T-helper 17 cell (primary cell): ENCODE data around the gene RIOX2. TPM values are rescaled to one million over a fixed set of nuclear protein-coding genes. Genes with fewer than 3 reads are reported as not detected.
A peak's percentile ranks its signal among the peaks of the same experiment; 100 is the strongest.

Source experiments
- ATAC-seq: fragments of 150-1000 bp; cut with Tn5 transposase; 2 replicates; pipeline ENCODE4 v1.10.0; 2021; ENCODE audit warnings: mild to moderate bottlenecking, moderate library complexity
- DNase-seq, 3 donors: peaks; one replicate each; pipeline versions ENCODE4 v3.0.0 to v3.0.0-alpha.2; 2020 to 2021
- H3K9me3 ChIP-seq: one replicate; pipeline ENCODE4 v1.7.0; 2013; ENCODE audit warnings: low read length, mild to moderate bottlenecking; ENCODE audit not compliant: control insufficient read depth, poor library complexity, severe bottlenecking
- H3K27ac Mint-ChIP-seq: one replicate; pipeline ENCODE4 v1.8.0; 2022; ENCODE audit warnings: mild to moderate bottlenecking, moderate library complexity, mixed read lengths
- H3K27me3 Mint-ChIP-seq: one replicate; pipeline ENCODE4 v1.8.0; 2022; ENCODE audit warnings: mixed read lengths
- H3K36me3 Mint-ChIP-seq: one replicate; pipeline ENCODE4 v1.8.0; 2022; ENCODE audit warnings: low read depth, mixed read lengths
- H3K4me1 Mint-ChIP-seq: one replicate; pipeline ENCODE4 v1.8.0; 2022; ENCODE audit warnings: mild to moderate bottlenecking, mixed read lengths
- H3K4me3 Mint-ChIP-seq: one replicate; pipeline ENCODE4 v1.8.0; 2022; ENCODE audit warnings: mild to moderate bottlenecking, moderate library complexity, mixed read lengths
- total RNA-seq, 4 donors: library from RNA in 2 of 4; stranded (reverse) in 2 of 4; gene quantifications; one replicate each; pipeline ENCODE4 v1.2.3 and lab custom pipeline; 2022 to 2026

Gene RIOX2
- total RNA-seq, 2 donors from 2014 or later: 21.1 to 22.7 TPM

- no peaks in the 10 kb centered on the region for H3K9me3 ChIP-seq
- H3K27ac Mint-ChIP-seq: no peak overlapping the region
- H3K4me3 Mint-ChIP-seq: no peak overlapping the region
- peaks cover 3% of the 10 kb centered on the region for H3K36me3 Mint-ChIP-seq
- peaks cover 7% of the 10 kb centered on the region for H3K4me1 Mint-ChIP-seq
- ATAC-seq (no peak), DNase-seq (no peak)
- no peaks in the 10 kb centered on the region for H3K27me3 Mint-ChIP-seq
Measured at GRCh38 chr3:98002717-98003116, 30.5 kb upstream of the RIOX2 start.

DNA sequence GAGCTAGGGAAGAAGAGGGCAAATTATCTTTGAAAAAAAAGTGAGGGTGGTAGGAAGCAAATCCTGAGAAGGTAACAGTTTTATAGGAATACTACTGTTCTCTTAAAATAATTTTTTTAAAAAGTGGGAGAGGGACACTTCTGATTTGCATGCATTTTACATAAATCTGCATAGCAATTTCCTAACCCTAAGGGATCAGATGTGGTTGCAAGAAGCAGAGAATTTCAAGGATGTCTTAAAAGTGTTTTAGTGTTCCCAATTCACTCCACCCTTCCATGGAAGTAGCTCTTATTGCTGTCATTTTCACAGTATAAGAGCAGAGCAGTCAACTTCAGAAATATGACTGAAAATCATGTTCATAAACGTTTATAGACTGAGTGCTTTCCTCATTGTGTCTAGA lies 27.8 kb upstream of the RIOX2 start:
- no peak for DNase-seq
- H3K4me1 Mint-ChIP-seq: peaks cover 7% of the 10 kb centered on the region
- no peak for ATAC-seq
- no peaks in the 10 kb centered on the region for H3K27me3 Mint-ChIP-seq
- H3K9me3 ChIP-seq: no peaks in the 10 kb centered on the region
- no peak overlapping the region for H3K4me3 Mint-ChIP-seq
- H3K27ac Mint-ChIP-seq: no peak overlapping the region
- peaks cover 3% of the 10 kb centered on the region for H3K36me3 Mint-ChIP-seq

- H3K27ac Mint-ChIP-seq: no peak overlapping the region
- H3K27me3 Mint-ChIP-seq: peaks cover 3% of the 10 kb centered on the region
- DNase-seq: no peak
- no peaks in the 10 kb centered on the region for H3K9me3 ChIP-seq
- ATAC-seq: no peak
- no peak overlapping the region for H3K4me3 Mint-ChIP-seq
- peaks cover 3% of the 10 kb centered on the region for H3K36me3 Mint-ChIP-seq
- peaks cover 7% of the 10 kb centered on the region for H3K4me1 Mint-ChIP-seq
Measured at GRCh38 chr3:97999103-97999502, 26.9 kb upstream of the RIOX2 start.

GRCh38 chr3:97996988-97997387 lies 24.8 kb upstream of the RIOX2 start:
- DNase-seq: no peak

DNA sequence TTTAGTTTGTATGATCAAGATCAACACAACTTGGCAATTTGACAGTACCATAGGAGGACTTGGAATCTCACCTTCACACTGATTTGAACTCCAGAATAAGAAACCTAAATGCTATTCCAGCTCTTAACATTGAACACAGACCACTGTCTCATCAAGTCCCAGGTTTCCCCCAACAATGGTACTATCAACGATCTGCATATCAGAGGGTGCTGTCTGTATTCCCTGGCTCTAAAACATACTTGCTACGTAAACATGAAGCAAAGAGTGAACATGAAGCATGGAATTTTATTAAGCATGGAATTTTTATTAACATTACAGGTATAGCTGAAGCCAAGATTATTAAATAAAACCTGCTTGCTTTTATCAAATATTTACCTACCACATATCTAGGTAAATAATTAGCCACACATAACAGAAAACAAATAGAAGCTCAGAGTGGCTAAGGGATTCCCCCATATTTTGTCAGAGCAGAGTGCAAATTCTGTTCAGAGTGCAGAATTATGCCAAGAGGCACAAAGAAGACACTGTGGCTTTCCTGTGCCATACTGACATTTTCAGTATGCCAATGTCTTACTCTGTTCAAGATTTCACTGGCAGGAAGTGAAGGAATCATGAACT lies 22.2 kb upstream of the RIOX2 start:
- no peaks in the 10 kb centered on the region for H3K9me3 ChIP-seq
- Mint-ChIP-seq H3K27me3 (peaks cover 19% of the 10 kb centered on the region), H3K27ac (no peak overlapping the region), H3K4me3 (no peak overlapping the region), H3K4me1 (peaks cover 12% of the 10 kb centered on the region), H3K36me3 (no peaks in the 10 kb centered on the region)
- DNase-seq (no peak), ATAC-seq (no peak)

More at GRCh38 chr3:97996988-97997387, 24.8 kb upstream of the RIOX2 start:
- ATAC-seq: no peak
- peaks cover 3% of the 10 kb centered on the region for H3K4me1 Mint-ChIP-seq
- H3K27ac Mint-ChIP-seq: no peak overlapping the region
- H3K27me3 Mint-ChIP-seq: peaks cover 19% of the 10 kb centered on the region
- no peaks in the 10 kb centered on the region for H3K9me3 ChIP-seq
- H3K36me3 Mint-ChIP-seq: no peaks in the 10 kb centered on the region
- H3K4me3 Mint-ChIP-seq: no peak overlapping the region

DNA sequence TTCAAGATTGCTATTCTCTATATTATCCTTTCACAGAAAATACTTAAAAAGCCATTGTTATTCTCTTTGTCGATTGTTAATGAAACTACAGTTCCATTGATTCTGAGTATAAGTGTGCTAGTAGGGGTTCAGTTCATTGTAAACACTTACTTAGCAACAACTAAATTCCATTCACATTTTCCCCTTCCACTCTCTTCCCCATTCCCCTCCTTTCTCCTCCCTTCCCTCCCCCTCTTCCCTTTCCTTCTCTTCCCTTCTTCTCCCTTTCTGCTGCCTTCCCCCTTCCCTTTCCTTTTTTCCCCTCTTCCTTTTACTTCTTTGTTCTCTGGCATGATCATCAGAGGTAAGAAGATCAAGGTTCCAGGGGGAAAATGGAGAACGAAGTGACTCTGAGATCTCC lies 21.3 kb upstream of the RIOX2 start:
- no peak for DNase-seq
- H3K9me3 ChIP-seq: no peaks in the 10 kb centered on the region
- peaks cover 12% of the 10 kb centered on the region for H3K4me1 Mint-ChIP-seq
- H3K27ac Mint-ChIP-seq: no peak overlapping the region
- no peaks in the 10 kb centered on the region for H3K36me3 Mint-ChIP-seq
- peaks cover 19% of the 10 kb centered on the region for H3K27me3 Mint-ChIP-seq
- no peak for ATAC-seq
- no peak overlapping the region for H3K4me3 Mint-ChIP-seq

GRCh38 chr3:97992547-97993173 lies 20.4 kb upstream of the RIOX2 start:
- no peaks in the 10 kb centered on the region for H3K36me3 Mint-ChIP-seq
- no peak for DNase-seq
- no peaks in the 10 kb centered on the region for H3K9me3 ChIP-seq
- peaks cover 19% of the 10 kb centered on the region for H3K27me3 Mint-ChIP-seq
- H3K27ac Mint-ChIP-seq: peak overlapping the region; percentile 37
- H3K4me1 Mint-ChIP-seq: peaks cover 12% of the 10 kb centered on the region
- ATAC-seq: no peak
- no peak overlapping the region for H3K4me3 Mint-ChIP-seq

- DNase-seq (no peak), ATAC-seq (peak; percentile 94)
- Mint-ChIP-seq H3K4me3 (peak overlapping the region; percentile 86), H3K27me3 (peaks cover 19% of the 10 kb centered on the region), H3K4me1 (peaks cover 12% of the 10 kb centered on the region), H3K36me3 (no peaks in the 10 kb centered on the region), H3K27ac (peak overlapping the region; percentile 84)
- H3K9me3 ChIP-seq: no peaks in the 10 kb centered on the region
Measured at GRCh38 chr3:97991293-97991682, 19.1 kb upstream of the RIOX2 start.

DNA sequence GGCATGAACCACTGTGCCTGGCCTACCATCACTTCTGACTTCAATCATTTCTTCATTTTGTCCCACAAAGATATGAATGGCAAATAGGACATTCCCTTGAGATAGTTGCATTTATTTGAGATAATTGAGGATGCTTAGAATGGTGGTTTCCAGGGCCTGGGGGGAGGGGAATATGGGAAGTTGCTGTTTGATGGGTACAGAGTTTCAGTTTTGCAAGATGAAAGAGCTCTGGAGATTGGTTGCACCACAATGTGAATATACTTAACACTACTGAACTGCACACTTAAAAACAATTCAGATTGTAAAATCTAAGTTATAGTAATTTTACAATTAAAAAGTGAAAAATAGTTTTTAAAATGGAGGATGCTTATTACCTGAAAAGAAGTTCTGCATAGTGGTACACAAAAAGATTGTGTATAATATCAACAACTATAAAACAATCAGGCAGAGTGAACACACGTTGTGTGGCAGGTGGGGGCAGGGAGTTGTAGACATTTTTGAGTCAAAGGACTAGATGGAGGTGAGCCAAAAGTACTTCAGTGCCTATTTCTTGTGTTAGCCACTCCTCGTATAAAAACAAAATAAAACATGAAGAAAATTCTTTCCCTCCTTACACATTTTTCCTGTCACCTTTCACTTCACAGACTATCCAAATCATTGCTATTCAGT lies 18.5 kb upstream of the RIOX2 start:
- H3K27ac Mint-ChIP-seq: peak overlapping the region; percentile 84
- ATAC-seq (peak; percentile 24), DNase-seq (no peak)
- H3K4me3 Mint-ChIP-seq: peak overlapping the region; percentile 86
- peaks cover 12% of the 10 kb centered on the region for H3K4me1 Mint-ChIP-seq
- no peaks in the 10 kb centered on the region for H3K36me3 Mint-ChIP-seq
- H3K9me3 ChIP-seq: no peaks in the 10 kb centered on the region
- H3K27me3 Mint-ChIP-seq: peaks cover 19% of the 10 kb centered on the region

- peaks cover 12% of the 10 kb centered on the region for H3K4me1 Mint-ChIP-seq
- no peak overlapping the region for H3K4me3 Mint-ChIP-seq
- no peak for ATAC-seq
- peaks cover 14% of the 10 kb centered on the region for H3K27me3 Mint-ChIP-seq
- no peaks in the 10 kb centered on the region for H3K9me3 ChIP-seq
- no peak for DNase-seq
- no peak overlapping the region for H3K27ac Mint-ChIP-seq
- no peaks in the 10 kb centered on the region for H3K36me3 Mint-ChIP-seq
Measured at GRCh38 chr3:97988784-97989568, 16.7 kb upstream of the RIOX2 start.

DNA sequence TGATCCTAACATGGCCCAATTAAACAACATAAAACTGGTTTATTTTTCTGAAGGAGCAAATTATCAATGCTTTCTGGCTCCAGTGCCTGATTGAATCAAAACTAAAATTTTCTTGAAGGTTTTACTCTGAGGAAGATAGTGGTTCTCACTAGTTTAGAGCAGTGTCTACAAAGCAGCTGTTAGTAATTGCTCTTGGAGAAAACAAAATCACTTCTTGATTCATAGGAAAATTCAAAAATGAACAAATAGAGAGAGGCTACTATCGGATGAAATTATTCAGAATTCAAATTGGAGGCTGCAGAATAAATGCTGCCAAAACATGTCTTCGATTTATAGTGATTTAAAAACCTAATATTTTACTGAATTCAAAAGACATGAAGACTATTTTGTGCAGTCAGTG lies 15.1 kb upstream of the RIOX2 start:
- Mint-ChIP-seq H3K27ac (no peak overlapping the region), H3K4me3 (no peak overlapping the region), H3K36me3 (no peaks in the 10 kb centered on the region), H3K4me1 (peaks cover 9% of the 10 kb centered on the region), H3K27me3 (peaks cover 3% of the 10 kb centered on the region)
- ATAC-seq (no peak), DNase-seq (no peak)
- H3K9me3 ChIP-seq: no peaks in the 10 kb centered on the region

DNA sequence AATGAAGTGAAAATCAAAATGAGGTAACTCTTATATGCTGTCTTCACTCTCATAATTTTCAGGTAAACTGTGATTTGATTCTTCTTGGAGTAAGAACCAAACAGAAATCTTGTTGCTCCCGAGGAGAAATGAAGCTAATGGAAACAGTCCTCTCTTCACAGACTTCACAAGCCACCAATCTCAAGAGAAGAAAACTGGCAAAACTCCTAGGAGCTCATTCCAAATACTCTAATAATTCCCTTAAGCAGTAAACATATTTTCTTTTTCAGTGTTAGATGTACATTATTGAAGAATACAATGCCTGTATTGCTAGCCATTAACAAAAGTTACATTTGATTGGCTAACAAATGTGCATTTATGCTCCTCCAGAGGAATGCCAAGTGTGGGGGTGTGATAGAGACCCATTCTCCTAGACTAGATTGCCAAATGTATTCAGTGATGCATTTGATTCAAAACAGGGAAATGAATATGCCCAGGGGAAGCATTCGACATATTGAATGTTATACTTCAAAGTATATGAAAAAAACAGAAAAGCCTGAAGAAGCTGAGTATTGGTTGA lies 11.8 kb upstream of the RIOX2 start:
- DNase-seq (no peak), ATAC-seq (no peak)
- H3K9me3 ChIP-seq: no peaks in the 10 kb centered on the region
- peaks cover 5% of the 10 kb centered on the region for H3K4me1 Mint-ChIP-seq
- H3K27ac Mint-ChIP-seq: no peak overlapping the region
- peaks cover 7% of the 10 kb centered on the region for H3K27me3 Mint-ChIP-seq
- no peak overlapping the region for H3K4me3 Mint-ChIP-seq
- no peaks in the 10 kb centered on the region for H3K36me3 Mint-ChIP-seq

DNA sequence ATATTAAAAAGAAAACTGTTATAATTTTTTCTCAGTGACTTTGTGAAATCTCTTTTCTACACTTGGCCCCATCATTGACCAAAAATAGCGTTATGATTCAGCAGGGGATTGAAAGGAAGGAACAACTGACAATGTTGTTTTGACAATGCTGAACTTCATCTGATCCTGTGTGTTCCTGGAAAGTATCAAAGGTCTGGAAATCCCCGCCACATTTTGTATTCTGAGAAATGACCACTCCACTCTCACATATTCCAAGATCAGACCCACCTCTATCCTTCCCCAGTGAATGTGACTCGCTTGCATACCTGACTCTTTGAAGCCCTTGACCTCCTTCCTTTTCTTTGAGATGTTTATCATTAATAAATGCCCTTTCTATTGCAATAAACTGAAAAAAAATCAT lies 9.7 kb upstream of the RIOX2 start:
- Mint-ChIP-seq H3K27ac (peak overlapping the region; percentile 41), H3K36me3 (no peaks in the 10 kb centered on the region), H3K27me3 (peaks cover 7% of the 10 kb centered on the region), H3K4me3 (no peak overlapping the region), H3K4me1 (peaks cover 5% of the 10 kb centered on the region)
- ATAC-seq (no peak), DNase-seq (no peak)
- no peaks in the 10 kb centered on the region for H3K9me3 ChIP-seq
